HEK293T (cell line): ENCODE results near the gene STAM2.

Source experiments
- BHLHE40 ChIP-seq: fragments of 450-650 bp; IDR thresholded peaks from 2 replicates; pipeline ENCODE4 v1.6.1; 2016; ENCODE audit warnings: mild to moderate bottlenecking, moderate library complexity, borderline replicate concordance
- FOXM1 ChIP-seq: fragments of 450-650 bp; IDR thresholded peaks from 2 replicates; pipeline ENCODE4 v1.6.1; 2017; ENCODE audit warnings: mild to moderate bottlenecking, borderline replicate concordance
- NFRKB ChIP-seq: fragments of 450-650 bp; IDR thresholded peaks from 2 replicates; pipeline ENCODE4 v1.6.1; 2016; ENCODE audit warnings: mild to moderate bottlenecking, moderate library complexity
- SP1 ChIP-seq: fragments of 450-650 bp; IDR thresholded peaks from 2 replicates; pipeline ENCODE4 v1.6.1; 2017

DNA sequence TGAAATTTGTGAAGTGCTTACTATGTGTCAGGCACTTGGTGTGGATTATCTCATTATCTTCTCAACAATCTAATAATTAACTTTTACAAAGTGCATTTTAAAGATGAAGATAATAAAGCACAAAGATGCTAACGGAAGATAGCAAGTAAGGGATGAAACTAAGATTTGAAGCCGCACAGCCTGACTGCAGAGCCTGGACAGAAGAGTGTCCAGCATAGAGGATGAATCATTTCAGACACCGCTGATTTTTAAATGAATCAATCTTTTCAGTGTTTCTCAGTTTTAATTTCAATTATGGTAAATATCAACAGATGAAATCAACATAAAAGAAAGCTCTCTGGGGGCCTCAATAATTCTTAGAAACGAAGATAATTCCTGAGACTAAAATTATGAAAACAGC, 24.5 kb upstream of the STAM2 start:
- no peak for TF ChIP-seq NFRKB
- TF ChIP-seq SP1: no peak
- no peak for TF ChIP-seq FOXM1
- no peak for TF ChIP-seq BHLHE40
